ENCODE results near the gene PARD3B.
A peak's percentile ranks its signal among the peaks of the same experiment; 100 is the strongest.

The PARD3B gene

DNA sequence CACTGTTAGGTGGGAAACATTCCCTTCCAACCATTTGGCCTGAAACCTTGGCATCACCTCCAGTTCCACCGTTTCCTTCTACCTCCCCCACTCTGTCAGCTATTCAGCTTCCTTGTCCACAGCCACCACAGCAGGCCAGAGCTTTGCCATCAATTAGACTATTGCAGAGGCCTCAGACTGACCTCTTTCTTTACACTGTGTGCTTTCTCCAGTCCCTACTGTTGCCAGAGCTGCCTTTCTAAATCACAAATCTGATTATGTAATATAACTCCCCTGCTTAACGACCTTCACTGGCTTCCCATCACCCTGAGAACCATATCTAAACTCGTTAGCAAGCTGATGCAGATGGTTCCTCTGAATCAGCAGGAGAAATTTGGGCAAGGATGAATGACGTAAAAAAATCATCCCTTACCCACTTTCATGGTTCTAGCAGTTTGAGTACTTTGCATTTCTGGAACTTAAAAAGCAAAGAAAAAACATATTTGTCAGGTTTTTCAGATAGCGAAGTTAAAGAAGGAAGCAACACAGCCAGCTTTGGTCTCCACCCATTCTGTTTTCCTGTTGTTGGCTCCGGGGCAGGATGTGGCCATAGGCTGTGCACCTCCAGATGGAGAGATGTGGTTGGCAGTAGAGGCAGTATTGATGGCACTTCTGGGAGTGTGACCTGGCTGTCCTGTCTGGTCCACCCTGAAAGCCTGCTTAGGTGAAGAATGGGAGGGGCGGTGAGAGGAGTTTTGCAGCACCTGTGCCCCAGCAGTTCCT, 422.1 kb downstream of the PARD3B start:
- no peak for DNase-seq

DNA sequence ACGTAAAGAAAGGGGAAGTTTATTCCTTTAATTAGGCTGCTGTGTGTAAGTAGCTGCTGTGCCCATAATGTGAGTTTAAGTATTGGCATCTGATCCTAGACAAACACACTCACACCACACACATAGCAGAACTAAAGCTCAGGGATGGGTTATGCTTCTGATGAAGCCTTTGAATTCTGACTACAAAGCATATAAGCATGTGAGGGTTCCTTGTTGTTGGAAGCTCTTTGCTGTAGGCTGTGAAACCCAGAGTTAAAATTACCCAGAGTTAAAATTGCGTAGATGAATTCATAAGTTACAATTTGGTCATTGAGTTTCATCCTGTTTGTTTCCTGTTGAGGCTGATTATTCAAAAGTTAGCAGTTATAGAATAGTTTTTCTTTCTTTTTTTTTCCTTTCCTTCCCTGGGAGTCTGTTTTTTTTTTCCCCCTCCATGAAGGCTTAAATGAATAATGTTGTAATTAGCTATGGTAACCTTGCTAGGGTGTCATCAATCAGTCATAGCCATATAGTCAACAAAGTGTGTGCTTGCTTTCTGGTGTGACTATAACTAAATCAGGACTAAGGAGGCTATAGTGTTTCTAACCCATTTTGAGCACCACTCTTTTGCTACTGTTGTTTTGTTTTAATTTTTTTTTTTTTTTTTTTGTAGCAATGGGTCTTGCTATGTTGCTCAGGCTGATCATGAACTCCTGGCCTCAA, 426.1 kb downstream of the PARD3B start:
- DNase-seq = peak; percentile 2

DNA sequence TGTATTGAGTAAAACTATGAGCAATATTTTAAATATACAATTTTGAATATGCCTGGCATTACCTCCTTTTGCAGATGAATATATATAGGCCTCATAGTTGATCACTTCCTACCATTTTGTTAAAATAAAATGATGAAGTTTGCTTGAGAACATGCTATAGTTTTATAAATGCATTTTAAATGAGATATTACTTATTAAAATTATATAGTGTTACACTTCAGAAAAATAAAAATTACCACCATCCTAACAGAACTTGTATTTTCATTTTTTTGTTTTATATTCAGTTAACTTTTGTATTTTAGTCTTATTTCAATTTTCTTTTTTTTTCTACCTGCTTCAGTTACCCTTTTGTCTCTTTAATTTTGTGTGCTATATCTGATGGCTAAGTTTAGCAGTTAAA, 426.9 kb downstream of the PARD3B start:
- no peak for DNase-seq

DNA sequence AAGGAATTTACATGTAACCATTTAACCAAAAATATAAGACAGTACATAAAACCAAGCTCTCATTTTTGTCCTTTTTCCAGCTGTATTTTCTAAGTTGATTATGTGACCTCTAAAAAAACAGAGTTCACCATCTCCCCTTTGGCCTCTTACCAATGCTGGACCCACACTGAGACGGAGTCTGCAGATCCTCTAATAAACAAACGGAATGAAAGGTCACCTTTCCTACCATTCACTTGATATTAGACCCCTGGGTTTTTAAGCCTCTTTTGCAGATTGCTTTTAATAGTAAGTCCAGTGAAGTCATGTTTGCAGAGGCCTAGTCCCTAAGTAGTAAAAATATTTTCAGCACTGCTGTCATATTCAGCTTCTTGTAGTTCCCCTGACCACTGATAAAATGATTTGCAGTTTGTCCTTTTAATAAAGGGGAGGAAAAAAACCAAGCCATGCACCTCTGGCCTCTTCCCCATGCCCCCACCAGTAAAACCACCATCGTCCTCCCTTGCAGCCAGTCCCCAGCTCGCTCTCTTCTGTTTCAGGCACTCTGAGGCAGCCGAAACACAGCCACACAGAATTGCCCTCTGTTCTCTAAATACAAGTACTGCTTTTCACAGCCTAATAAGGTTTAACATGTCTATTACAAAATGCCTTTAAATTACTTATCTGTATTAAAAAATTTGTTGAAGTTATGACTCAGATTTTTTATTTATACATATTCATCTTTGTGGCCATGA, 427.5 kb downstream of the PARD3B start:
- DNase-seq = no peak

DNA sequence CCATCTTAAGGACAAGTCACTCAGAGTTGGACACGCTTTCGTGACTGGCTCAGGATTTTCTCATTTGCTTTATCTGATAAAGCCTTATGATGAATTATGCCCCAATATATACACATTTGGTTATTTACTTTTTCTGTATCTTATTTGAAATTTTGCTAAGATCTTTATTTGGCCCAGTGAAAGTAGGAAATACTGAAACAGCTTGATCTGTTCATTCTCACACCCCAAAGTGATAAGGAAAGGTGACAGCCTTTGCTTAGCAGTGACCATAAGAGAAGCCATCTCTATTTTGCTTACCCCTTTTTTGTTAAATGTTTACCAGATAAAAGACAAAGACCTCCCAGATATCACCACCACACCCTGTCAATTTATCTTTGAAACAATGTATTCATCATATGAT, 428.3 kb downstream of the PARD3B start:
- no peak for DNase-seq

DNA sequence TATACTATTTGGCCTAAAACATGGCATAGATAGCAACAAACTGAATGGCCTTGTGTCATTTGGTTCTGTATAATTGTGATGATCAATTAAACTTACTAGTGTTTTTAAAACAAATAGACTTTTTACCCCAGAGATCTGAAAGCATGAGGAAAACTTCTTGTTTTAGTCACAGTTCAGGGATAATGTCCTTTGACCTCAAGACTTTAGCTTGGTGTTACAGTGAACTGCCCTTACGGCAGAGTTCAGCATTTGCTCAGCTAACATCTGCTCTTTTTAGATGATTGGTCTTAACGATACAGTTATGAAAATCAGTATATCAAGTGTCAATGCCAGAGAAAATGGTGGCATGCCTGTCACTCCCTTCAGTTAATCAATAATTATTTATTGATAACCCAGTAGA, 429.2 kb downstream of the PARD3B start:
- DNase-seq = no peak

DNA sequence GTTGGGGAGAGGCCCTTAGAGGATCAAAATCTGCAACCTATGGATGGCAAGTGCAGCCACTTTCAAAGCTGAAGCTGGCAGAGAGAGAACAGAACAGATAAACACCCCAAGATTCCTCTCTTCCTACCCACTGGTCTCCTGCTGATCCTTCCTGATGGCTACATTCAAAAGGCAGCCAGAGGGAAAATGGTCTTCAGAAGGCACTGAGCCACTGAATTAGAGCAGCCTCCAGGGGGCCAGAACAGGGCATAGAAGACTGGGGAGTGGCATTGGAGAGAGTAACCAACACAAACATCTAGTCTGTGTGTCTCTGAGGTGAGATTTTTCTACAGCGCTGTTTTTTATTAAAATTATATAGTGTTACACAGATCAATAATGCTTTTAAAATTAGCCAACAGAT, 432.6 kb downstream of the PARD3B start:
- no peak for DNase-seq

DNA sequence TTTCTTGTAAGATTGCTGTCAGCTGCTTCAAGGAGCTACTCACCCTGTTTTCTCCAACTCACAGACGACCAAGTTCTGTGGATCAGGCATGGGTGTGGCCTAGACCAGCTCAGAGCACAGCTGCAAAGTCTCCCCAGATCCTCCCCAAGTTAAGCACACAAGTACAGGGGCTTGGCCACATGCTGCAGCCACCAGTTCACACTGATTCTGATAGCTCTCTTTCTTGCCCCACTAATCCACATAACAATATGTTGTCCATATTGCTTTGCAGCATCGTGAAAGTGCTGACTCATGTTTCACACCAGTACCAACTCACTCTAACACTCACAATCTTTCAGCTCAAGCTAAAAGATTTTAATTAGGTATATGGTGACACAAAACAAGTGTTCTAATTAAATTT, 437.0 kb downstream of the PARD3B start:
- DNase-seq = peak; percentile 13

DNA sequence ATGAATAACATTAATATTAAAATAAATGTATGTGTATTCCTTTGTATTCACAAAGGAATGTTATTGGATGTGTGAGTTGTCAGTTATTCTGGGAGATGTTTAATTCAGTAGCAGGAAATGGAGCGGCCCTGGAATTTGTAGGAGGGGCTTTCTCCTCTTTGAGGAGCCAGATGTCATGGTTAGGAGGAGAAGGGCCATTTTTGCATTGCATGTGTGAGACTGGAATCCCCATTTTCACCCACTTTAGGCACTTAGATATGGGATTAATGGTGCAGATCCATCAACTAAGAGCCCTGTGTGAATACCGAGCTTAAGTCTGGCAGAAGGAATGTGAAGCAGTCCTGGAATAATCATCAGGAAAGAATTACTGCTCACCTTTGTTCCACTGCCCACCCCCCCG, 439.2 kb downstream of the PARD3B start:
- DNase-seq = peak; percentile 59

DNA sequence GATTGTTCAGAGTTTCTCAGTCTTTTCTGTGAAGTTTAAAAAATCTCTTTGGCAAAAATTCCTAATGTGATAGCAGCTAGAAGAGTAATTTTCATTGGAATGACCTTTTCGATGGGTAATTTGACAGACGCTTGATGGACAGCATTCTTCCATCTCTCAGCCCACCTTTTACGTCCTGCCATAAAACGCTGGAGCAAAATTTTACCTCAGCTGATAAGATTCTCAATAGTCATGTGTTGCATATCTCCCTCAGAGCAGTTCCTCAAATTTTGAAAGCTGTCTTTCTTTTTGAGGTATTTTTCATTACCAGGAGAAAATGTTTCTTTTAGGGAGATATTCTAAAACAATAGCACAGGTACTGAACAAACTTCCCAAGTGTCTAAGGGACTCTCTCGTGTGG, 441.4 kb downstream of the PARD3B start:
- DNase-seq = no peak

DNA sequence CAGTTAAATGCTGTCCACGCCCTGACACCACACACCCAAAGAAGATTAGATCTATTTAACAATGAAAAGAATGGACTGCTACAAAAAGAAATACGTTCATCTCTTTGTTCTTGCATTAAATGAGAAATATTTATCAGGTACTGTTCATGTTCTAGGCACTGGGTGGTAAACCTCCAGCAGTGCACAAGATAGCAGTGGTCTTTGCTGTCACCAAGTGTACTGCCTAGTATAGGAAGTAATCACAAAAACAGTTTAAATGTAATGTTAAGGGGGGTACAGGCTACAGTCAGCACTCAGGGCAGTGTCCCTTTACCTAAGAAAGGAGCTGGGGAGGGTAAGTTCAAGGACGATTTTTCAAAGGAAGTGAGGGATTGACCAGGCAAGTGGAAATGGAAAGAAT, 443.6 kb downstream of the PARD3B start:
- DNase-seq = no peak

DNA sequence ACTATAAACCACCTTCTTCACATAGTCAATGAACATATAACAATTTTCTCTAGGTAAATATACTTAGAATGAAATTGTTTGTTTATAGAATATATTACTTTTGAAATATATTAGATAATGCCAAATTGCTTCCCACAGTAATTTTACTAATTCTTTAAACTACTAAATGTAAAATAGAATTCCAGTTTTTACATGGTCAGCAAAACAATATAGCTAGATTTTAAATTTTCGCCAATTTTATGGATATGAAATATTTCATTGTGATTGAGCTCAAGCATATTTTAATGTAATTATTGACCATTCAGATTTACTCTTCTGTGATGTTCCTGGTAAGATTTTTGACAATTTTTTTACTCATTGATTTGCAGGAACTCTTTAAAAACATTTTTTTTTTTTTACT, 444.6 kb downstream of the PARD3B start:
- no peak for DNase-seq

DNA sequence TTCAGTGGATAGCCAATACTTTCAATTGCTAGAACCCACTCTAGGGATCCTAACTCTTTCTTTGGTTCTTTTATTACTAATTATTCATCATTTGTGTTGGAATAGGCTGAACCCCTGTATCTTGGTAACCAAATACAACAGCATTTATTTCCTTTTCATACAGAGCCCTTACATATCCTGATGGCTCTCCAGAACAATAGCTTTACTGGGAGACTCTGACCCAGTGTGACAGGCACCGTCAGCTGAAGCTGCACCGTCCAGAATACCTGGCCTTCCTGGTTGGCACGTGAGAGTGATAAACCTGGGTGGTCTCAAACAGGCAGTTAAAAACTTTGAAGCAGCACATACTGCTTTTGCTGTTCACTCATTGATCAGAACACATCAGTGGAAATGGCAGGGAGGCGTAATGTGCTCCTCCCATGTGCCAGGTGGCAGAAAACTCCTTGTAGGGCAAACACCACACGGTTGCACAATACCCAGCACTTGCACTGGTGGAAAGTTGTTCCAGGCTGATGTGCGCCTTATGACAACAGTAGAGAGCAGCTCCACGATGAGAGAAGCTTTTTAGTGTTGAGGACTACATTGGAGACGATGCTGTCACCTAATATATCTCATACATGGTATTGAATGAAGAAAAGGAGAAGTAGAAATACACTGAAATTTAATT, 456.2 kb downstream of the PARD3B start:
- DNase-seq = no peak

DNA sequence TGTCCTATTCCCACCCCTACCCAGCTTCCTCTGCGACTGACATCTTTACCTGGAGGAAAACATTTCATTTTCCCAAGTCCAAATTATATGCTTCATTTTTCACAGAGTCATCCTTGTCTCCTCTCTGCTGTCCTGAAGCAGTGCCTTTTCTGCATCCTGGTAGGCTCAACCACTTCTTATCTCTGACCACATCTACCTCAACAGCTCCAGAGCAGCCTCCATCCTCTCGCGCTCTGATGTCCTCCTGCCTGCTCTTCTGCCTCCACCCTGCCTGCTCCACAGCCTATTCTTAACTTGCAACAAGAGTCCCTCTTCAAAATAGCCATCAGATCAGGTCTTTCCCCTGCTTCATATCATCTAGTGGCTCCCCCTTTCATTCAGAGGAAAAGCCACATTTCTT, 457.1 kb downstream of the PARD3B start:
- DNase-seq = no peak

DNA sequence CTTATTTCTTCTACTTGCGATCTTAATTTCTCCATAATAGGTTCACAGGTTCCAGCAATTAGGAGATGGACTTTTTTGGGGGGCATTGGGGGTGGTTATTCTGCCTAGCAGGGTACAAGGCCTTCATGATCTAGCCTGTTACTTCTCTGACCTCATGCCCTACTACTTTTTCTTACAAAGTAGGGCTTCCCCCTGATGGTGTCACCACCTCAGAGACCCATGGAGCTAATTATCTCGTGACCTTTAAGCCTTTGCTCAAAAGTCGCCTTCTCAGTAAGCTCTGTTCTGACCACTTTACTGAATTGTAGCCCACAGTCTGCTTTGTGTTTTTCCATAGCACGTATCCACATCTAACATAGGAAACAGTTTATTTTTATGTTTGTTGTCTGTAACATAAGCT, 458.0 kb downstream of the PARD3B start:
- DNase-seq = no peak

DNA sequence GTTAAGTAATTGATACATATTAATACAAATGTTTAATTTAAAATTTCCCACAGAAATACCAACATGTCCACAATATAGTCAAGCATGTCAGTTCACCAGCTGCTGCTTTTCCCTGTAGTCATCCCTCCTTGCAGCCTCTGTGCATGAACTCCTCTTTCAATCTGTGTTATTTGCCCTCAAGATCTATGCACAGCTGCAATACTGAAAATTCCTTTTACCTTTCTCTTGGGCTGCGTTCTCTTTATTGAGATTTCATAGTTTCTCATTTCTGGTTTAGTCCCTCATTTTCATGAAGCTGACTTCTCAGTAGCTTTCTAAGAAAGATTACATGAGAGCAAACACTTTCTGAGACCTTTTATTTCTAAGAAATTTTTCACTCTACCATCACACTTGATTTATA, 464.9 kb downstream of the PARD3B start:
- DNase-seq = no peak

DNA sequence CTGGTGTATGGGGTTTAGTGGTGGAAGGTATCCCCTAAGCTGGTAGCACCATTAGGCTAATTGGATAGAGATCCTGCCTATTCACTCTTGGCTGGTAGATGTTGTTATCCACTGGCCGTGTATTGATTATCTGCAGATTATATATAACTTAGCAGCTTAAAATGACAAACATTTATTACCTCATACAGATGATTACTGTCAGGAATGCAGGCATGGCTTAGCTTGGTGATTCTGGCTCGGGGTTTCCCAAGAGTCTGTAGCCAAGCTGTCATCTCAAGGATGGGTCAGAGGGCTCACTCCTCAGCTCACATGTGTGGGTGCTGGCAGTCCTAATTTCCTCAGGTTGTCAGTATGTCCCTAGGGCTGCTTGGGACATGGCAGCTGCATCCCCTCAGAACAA, 465.8 kb downstream of the PARD3B start:
- DNase-seq = no peak

DNA sequence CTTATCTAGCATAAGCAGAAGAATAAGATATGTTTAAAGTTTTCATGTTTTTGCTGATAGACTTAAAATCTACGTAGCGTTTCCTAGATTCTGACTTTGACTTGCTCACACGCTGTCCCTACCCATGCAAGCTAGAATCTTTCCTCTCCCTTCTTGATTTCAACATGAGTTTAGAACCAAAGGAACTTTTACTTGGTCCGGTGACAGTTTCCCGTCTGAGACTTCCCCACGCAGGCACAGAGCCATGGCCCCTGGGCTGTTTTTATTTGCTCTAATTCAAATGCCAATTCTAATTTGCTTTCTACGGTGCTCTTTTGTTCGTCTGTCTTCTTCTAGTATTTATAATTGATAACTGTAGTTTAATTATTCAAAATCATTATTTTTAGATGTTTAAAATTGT, 467.7 kb downstream of the PARD3B start:
- DNase-seq = no peak

DNA sequence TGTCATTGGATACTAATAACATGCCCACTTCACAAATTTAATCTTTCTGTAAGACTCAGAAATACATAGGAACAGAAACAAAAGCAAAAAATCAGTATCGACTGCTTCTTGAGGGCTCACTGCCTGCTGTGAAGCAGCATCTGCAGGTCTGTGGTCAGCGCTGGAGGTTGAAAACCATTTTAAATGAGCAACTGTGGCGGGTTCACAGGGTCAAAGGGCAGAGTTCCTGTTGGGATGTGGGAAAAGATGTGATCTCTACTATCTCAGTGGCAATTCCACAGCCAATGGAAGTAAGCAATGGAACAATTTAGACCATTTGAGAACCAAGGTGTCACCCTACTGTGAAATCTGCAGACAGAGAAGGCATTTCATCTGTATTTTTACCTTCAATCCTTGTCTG, 468.3 kb downstream of the PARD3B start:
- no peak for DNase-seq

DNA sequence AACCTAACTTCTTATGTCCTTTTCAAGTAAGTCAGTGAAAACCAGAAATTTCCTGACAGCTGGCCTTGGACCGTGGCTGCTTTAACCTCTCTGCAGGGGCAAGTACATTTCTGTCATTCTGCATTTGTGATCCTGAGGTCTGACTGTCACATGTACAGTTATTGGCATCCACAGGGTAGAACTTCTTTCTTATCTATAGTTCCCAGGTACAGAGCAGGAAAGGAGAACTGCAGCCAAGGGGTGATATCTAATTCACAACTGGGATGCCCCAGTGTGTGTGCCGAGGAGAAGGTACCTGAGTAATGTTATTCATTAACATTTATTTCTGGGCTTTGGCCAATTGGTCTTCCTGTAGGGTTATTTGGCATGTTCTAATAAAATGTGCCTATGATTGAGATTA, 468.9 kb downstream of the PARD3B start:
- DNase-seq = no peak

DNA sequence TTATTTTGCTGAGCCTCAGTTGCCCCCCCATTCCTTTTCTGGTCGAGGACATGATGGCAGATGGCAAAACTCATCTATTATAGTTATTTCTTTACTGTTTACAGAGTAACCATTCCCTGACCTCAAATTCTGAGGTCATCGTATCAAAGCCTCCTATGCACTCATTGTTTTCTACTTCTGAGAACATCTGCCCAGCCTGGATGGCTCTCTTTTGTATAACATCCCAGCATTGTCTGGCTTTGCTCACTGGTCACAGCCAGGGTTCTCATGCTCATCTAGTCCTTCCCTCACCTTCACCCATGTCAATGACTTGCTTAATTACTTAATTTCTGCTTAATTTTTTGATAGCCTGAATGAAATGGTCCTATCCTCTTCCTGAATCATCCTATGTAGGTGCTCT, 472.1 kb downstream of the PARD3B start:
- no peak for DNase-seq

DNA sequence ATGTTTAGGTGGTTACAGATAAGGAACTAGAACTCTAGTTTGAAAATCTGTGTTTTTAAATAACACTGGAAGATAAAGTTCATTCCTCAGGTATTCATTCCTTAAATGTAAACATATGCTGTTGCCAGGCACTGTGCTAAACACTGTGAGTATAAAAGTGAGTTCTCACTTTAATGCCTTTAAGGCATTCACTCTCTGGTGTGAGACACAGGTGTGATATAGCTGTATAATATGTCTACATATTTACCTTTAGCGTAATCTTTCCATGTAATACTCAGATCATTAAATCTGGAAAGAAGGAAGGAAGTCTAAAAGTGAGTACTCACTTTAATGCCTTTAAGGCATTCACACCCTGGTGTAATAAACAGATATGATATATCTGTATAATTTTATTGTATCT, 472.6 kb downstream of the PARD3B start:
- no peak for DNase-seq

DNA sequence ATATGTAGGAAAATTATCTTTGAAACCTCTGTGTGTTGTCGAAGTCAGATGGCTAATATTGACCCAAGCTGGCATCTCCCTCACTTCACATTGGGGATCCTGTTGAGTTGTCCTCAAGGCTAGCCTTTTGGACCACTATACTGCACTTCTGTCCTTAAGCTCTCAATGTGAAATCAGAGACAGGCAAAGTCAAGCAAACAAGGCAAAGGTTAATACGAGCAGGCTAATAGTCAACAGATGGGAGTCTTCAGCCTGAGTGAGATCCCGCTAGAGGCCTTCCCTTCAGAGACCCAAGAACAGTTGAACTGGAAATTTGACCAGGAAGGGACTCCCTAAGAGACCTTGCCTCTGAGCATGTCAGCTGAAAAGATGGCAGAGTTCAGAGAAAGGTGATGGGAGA, 475.4 kb downstream of the PARD3B start:
- DNase-seq = no peak
